C4-2B (cell line): ENCODE measurements around the gene IDI1.

Source experiments
- CTCF ChIP-seq: fragments of 450-650 bp; conservative IDR thresholded peaks from 2 replicates; pipeline ENCODE4 v1.5.1; 2017; ENCODE audit warnings: mild to moderate bottlenecking
- ZFX ChIP-seq: fragments of 450-650 bp; IDR thresholded peaks from 2 replicates; pipeline ENCODE4 v1.6.1; 2017

GRCh38 chr10:1022413-1022812 is 26.5 kb downstream of the IDI1 start:
- TF ChIP-seq CTCF, result no peak
- no peak for TF ChIP-seq ZFX
